ENCODE data around the gene TAF4B.

The TAF4B gene

DNA sequence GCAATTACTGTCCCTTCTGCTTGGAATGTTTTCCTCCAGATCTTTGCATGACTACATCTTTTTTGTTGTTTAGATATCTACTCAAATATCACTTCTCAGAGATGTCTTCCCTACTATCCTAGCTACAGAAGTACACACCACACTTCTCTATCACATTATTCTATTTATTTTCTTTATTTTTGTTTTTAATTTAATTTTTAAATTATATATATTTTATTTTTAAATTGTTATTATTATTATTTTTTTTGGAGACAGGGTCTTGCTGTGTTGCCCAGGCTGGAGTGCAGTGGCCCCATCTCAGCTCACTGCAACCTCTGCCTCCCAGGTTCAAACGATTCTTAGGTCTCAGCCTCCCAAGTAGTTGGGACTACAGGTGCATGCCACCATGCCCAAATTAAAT lies 106.7 kb downstream of the TAF4B start:
- Mint-ChIP-seq H3K9me3 (no peaks in the 10 kb centered on the region), H3K36me3 (ENCODE audit: insufficient read depth) (no peaks in the 10 kb centered on the region), H3K27ac (ENCODE audit: low read depth) (no peak overlapping the region), H3K4me3 (no peak overlapping the region), H3K4me1 (no peaks in the 10 kb centered on the region), H3K27me3 (no peaks in the 10 kb centered on the region)
- DNase-seq (ENCODE audit: low spot score in 2 of 2) (no peak), ATAC-seq (replicated peaks; ENCODE audit: extremely low read depth, poor library complexity, severe bottlenecking) (no peak)

DNA sequence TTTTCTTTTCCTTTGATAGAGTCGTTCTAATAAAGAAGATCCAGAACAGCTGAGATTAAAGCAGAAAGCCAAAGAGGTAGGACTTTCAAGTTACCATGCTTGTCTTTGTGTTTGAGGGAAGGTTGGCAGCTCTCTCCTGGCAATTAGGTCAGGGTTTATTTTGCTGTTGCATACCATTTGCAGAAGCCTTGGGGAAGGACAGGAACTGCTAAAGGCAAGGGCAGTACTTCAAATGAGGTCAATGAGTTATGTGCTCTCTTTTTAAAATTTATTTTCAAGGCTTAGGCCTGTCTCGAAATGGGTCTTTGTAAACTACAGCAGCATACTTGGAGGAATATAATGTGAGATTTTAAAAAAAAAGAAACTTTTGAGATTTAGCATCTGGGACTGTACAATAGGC lies 108.9 kb downstream of the TAF4B start:
- Mint-ChIP-seq H3K36me3 (ENCODE audit: insufficient read depth) (no peaks in the 10 kb centered on the region), H3K4me1 (no peaks in the 10 kb centered on the region), H3K27ac (ENCODE audit: low read depth) (no peak overlapping the region), H3K4me3 (no peak overlapping the region), H3K9me3 (no peaks in the 10 kb centered on the region), H3K27me3 (no peaks in the 10 kb centered on the region)
- DNase-seq (ENCODE audit: low spot score in 2 of 2) (no peak), ATAC-seq (replicated peaks; ENCODE audit: extremely low read depth, poor library complexity, severe bottlenecking) (no peak)

DNA sequence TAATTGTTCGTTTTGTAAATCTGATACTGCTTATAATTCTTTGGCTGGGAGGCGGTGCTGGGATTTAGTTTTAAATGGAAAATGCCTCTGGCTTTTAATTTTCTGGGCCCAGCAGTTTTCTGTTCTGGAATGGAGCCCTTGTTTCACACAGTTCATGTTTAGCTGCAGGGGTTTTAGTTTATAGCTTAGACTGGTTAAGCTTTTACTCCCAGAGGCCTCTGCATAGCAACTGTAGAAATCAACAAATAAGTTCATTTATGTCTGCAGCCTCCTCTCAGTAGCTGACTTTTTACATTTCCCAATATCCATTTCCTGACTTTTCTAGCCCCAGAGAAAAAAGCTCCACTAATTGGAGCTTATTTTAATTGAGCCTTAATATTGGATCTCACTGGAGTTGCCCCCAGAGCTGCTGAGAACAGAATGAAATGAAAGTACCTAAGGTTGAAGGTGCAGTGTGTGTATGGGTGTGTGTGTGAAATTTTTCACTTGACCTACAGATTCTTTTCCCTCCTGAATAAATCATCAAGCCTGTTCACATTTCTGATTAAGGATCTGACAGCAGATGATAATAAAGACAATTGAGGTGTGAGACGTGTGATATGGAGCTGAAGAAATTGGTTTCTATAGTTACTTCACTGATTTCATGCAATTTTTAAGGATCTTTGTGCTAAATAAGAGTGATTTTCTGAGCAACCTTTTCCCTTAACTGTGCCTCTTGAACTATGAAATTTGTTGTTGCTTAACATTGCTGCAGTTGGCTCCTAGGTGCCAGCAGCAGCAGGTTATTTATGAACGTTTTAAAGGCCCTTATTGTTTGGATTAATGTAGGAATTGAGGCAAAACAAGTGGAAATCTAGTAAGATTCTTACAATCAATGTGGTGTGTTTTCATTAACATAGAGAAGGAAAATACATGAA lies 109.6 kb downstream of the TAF4B start:
- Mint-ChIP-seq H3K4me3 (no peak overlapping the region), H3K9me3 (no peaks in the 10 kb centered on the region), H3K36me3 (ENCODE audit: insufficient read depth) (no peaks in the 10 kb centered on the region), H3K27ac (ENCODE audit: low read depth) (no peak overlapping the region), H3K4me1 (no peaks in the 10 kb centered on the region), H3K27me3 (no peaks in the 10 kb centered on the region)
- DNase-seq (ENCODE audit: low spot score in 2 of 2) (no peak), ATAC-seq (replicated peaks; ENCODE audit: extremely low read depth, poor library complexity, severe bottlenecking) (no peak)

DNA sequence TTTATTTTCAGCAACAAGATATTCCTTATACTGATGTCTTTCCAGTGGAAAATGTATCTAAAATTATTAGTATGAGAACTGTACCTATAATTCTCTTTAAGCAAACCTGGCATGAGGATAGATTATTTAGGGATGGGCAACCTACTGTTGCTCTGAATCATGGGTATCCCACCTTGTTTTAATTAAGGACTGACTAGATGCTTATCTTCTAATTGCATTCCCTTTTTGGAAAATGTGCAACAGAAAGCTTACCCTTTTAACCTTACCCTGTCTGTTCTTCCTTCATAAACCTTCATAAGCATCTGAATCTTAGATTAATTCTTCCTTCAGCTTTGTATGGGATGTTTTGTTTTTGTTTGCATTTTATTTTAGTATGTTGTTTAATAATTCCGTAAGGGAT lies 110.3 kb downstream of the TAF4B start:
- Mint-ChIP-seq H3K9me3 (no peaks in the 10 kb centered on the region), H3K4me1 (no peaks in the 10 kb centered on the region), H3K27me3 (no peaks in the 10 kb centered on the region), H3K4me3 (no peak overlapping the region), H3K36me3 (ENCODE audit: insufficient read depth) (no peaks in the 10 kb centered on the region), H3K27ac (ENCODE audit: low read depth) (no peak overlapping the region)
- no peak for ATAC-seq (replicated peaks; ENCODE audit: extremely low read depth, poor library complexity, severe bottlenecking)
- no peak for DNase-seq (ENCODE audit: low spot score in 2 of 2)

DNA sequence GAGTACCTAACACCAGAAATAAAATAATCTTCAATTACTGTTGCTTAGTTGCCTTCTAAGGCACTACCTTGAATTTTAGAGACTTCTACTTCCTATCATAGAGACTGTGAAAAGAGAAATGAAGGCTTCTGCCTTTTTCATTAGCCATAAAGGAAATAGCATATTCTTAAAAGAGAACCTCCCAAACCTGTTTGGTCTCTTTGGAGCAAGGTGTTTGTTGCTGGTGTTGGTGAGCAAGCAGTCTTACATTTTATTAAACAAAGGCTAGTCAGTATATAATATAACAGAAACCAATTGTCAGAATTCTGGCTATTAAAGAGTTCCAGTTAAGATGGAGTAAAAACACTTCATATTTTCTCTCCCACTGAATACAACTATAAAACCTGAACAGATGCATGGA lies 116.4 kb downstream of the TAF4B start:
- Mint-ChIP-seq H3K36me3 (ENCODE audit: insufficient read depth) (peaks cover 6% of the 10 kb centered on the region), H3K4me3 (no peak overlapping the region), H3K4me1 (no peaks in the 10 kb centered on the region), H3K27ac (ENCODE audit: low read depth) (no peak overlapping the region), H3K27me3 (no peaks in the 10 kb centered on the region), H3K9me3 (peaks cover 11% of the 10 kb centered on the region)
- no peak for ATAC-seq (replicated peaks; ENCODE audit: extremely low read depth, poor library complexity, severe bottlenecking)
- DNase-seq (ENCODE audit: low spot score in 2 of 2), result no peak

DNA sequence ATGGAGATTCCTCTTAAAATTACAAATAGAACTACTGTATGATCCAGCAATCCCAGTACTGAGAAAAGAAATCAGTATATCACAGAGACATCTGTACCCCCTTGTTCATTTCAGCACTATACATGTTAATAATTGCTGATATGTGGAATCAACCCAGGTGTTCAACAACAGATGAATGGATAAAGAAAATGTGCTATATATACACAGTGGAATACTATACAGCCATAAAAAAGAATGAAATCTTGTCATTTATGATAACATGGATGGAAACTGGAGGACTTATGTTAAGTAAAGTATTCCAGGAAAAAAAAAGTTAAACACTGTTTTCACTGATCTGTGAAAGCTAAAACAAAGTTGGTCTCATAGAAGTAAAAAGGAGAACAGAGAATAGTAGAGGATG lies 124.7 kb downstream of the TAF4B start:
- no peaks in the 10 kb centered on the region for H3K27me3 Mint-ChIP-seq
- peaks cover 9% of the 10 kb centered on the region for H3K9me3 Mint-ChIP-seq
- no peak for DNase-seq (ENCODE audit: low spot score in 2 of 2)
- no peak overlapping the region for H3K4me3 Mint-ChIP-seq
- no peak for ATAC-seq (replicated peaks; ENCODE audit: extremely low read depth, poor library complexity, severe bottlenecking)
- H3K4me1 Mint-ChIP-seq, result no peaks in the 10 kb centered on the region
- no peaks in the 10 kb centered on the region for H3K36me3 Mint-ChIP-seq (ENCODE audit: insufficient read depth)
- no peak overlapping the region for H3K27ac Mint-ChIP-seq (ENCODE audit: low read depth)

DNA sequence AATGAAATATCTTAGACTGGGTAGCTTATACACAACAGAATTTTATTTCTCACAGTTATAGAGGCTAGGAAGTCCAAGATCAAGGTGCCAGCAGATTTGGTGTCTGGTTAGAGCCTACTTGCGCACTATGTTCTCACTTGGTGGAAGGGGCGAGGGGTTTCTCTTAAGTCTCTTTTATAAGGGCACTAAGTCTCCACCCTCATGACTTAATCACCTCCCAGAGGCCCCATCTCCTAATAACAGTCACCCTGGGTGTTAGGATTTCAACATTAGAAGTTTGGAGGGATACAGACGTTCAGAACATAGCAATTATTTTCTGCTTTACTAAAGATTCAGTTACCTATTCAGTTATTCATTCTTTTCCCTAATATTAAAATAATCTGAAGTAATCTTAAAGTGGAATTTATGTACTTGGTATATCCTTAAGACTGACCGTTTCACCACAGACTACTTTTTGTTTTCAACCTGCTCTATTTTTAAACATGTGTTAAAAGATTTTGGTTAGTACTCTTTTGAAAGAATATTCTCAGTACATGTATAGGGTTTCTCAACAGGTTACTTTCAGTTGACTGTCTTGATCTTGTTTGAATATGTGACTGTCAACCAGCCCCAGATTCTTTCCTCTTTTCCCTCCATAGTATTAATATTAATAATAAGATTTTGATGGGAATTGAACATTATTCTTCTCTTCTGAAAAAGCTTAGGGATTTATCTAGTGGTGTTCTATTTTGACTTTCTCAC lies 130.0 kb downstream of the TAF4B start:
- H3K4me3 Mint-ChIP-seq, result no peak overlapping the region
- no peaks in the 10 kb centered on the region for H3K4me1 Mint-ChIP-seq
- H3K27ac Mint-ChIP-seq (ENCODE audit: low read depth), result no peak overlapping the region
- peaks cover 5% of the 10 kb centered on the region for H3K36me3 Mint-ChIP-seq (ENCODE audit: insufficient read depth)
- DNase-seq (ENCODE audit: low spot score in 2 of 2) (no peak), ATAC-seq (replicated peaks; ENCODE audit: extremely low read depth, poor library complexity, severe bottlenecking) (no peak)
- H3K9me3 Mint-ChIP-seq, result no peaks in the 10 kb centered on the region
- H3K27me3 Mint-ChIP-seq, result no peaks in the 10 kb centered on the region

DNA sequence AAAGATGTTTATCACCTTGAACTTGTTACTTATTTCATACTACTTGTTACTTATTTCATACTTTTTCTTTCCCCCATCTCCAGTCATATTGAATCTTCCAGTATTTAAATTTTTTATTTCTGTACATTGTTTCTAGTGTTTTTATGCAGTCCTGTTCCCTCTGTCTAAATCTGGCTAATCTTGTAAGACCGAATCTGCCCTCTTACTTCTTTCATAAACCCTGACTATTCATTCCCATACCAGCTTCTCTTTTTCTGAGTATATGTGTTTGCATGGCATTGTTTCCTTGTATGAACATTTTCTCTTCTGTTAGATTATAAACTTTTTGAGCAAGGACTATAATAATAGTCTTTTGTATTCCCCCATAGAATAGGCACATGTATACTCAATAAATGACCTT lies 131.7 kb downstream of the TAF4B start:
- no peak overlapping the region for H3K27ac Mint-ChIP-seq (ENCODE audit: low read depth)
- H3K4me3 Mint-ChIP-seq, result no peak overlapping the region
- H3K27me3 Mint-ChIP-seq, result no peaks in the 10 kb centered on the region
- DNase-seq (ENCODE audit: low spot score in 2 of 2) (no peak), ATAC-seq (replicated peaks; ENCODE audit: extremely low read depth, poor library complexity, severe bottlenecking) (no peak)
- no peaks in the 10 kb centered on the region for H3K4me1 Mint-ChIP-seq
- H3K9me3 Mint-ChIP-seq, result no peaks in the 10 kb centered on the region
- H3K36me3 Mint-ChIP-seq (ENCODE audit: insufficient read depth), result peaks cover 5% of the 10 kb centered on the region

DNA sequence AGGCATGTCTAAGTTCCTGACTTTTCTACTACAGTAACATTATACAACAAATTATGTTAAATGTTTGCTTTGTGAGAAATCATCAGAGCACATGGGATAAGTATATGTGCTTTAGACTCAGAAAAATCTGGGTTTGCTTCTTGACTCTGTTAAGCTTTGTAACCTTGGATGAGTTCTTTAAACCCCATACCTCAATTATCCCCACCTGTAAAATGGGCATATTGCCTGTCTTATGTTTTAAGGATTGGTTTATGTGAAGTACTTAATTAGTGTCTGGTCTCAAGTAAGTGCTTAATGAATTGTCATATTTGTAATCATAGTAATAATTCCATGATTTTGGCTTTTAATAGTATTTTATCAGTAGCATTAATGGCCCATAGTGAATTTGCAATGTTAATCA lies 135.8 kb downstream of the TAF4B start:
- no peak for ATAC-seq (replicated peaks; ENCODE audit: extremely low read depth, poor library complexity, severe bottlenecking)
- no peak overlapping the region for H3K4me3 Mint-ChIP-seq

DNA sequence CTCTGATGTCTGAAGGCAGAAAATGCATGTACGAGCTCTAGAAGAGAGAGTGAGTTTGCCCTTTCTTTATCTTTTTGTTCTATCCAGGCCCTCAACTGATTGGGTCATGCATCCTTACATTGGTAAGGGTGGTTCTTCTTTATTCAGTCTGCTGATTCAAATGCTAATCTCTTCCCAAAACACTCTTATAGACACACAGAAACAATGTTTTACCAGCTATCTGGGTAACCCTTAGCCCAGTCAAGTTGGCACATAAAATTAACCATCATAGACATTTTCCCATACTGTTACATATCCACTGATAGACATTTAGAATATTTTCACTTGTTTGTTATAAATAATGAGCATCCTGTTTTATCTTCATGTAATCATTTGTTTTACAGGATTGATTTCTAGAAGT lies 141.2 kb downstream of the TAF4B start:
- no peaks in the 10 kb centered on the region for H3K9me3 Mint-ChIP-seq
- H3K4me3 Mint-ChIP-seq, result no peak overlapping the region
- H3K4me1 Mint-ChIP-seq, result no peaks in the 10 kb centered on the region
- no peak overlapping the region for H3K27ac Mint-ChIP-seq (ENCODE audit: low read depth)
- ATAC-seq (replicated peaks; ENCODE audit: extremely low read depth, poor library complexity, severe bottlenecking) (no peak), DNase-seq (ENCODE audit: low spot score in 2 of 2) (no peak)
- H3K27me3 Mint-ChIP-seq, result no peaks in the 10 kb centered on the region
- peaks cover 1% of the 10 kb centered on the region for H3K36me3 Mint-ChIP-seq (ENCODE audit: insufficient read depth)

More for the DNA sequence above, 135.8 kb downstream of the TAF4B start:
- peaks cover 5% of the 10 kb centered on the region for H3K36me3 Mint-ChIP-seq (ENCODE audit: insufficient read depth)
- H3K4me1 Mint-ChIP-seq, result no peaks in the 10 kb centered on the region
- H3K27me3 Mint-ChIP-seq, result no peaks in the 10 kb centered on the region
- H3K27ac Mint-ChIP-seq (ENCODE audit: low read depth), result no peak overlapping the region
- no peak for DNase-seq (ENCODE audit: low spot score in 2 of 2)
- no peaks in the 10 kb centered on the region for H3K9me3 Mint-ChIP-seq

DNA sequence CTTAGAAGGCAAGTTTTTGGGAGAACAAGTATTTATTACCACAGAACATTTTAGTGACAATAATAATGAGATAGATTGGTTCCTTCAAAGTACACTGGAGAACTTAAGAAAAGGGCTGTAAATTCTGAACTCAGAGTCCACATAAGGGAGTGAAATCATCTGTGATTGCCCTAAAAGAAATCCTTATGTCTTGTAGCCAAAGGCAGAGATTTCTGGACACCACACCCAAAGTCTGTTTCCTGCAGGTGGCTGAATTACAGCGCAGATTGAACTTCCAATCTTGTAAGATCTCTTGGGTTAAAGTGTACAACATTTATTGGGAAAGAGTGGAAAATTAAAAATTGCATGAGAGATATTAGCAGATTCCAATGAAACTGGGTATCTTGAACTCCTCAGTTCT lies 143.8 kb downstream of the TAF4B start:
- no peak overlapping the region for H3K27ac Mint-ChIP-seq (ENCODE audit: low read depth)
- H3K9me3 Mint-ChIP-seq, result no peaks in the 10 kb centered on the region
- peaks cover 1% of the 10 kb centered on the region for H3K36me3 Mint-ChIP-seq (ENCODE audit: insufficient read depth)
- H3K27me3 Mint-ChIP-seq, result no peaks in the 10 kb centered on the region
- H3K4me3 Mint-ChIP-seq, result no peak overlapping the region
- DNase-seq (ENCODE audit: low spot score in 2 of 2) (no peak), ATAC-seq (replicated peaks; ENCODE audit: extremely low read depth, poor library complexity, severe bottlenecking) (no peak)
- no peaks in the 10 kb centered on the region for H3K4me1 Mint-ChIP-seq

DNA sequence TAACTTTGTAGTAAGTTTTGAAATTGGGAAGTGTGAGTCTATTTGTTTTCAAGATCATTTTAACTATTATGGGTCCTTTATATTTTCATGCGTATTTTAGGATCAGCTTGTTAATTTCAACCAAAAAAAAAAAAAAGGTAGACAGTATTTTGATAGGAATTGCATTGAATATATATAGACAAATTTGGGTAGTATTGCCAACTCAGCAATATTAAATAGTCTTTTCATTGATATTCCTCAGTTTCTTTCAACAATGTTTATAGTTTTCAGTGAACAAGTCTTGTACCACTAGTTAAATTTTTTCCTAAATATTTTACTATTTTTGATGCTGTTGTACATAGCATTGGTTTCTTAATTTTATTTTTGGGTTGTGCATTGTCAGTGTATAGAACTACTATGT lies 149.9 kb downstream of the TAF4B start:
- H3K27ac Mint-ChIP-seq (ENCODE audit: low read depth), result no peak overlapping the region
- no peaks in the 10 kb centered on the region for H3K36me3 Mint-ChIP-seq (ENCODE audit: insufficient read depth)
- no peak for DNase-seq (ENCODE audit: low spot score in 2 of 2)
- no peaks in the 10 kb centered on the region for H3K9me3 Mint-ChIP-seq
- no peak for ATAC-seq (replicated peaks; ENCODE audit: extremely low read depth, poor library complexity, severe bottlenecking)
- no peaks in the 10 kb centered on the region for H3K4me1 Mint-ChIP-seq
- H3K27me3 Mint-ChIP-seq, result no peaks in the 10 kb centered on the region
- no peak overlapping the region for H3K4me3 Mint-ChIP-seq

DNA sequence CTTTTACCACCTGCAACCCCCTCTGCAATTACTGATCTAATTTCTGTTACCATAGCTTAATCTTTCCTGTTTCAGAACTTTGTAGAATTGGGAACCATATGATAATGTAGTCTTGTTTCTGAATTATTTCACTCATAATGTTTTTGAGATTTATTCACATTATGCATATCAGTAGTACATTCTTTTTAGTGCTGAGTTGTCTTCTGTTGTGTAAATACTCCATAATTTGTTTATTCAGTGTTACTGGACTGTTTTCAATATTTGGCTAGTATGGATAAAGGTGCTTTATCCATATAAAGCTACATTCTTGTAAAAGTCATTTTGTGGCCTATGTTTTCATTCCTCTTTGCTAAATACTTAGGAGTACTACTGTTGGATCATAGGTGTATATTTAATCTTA lies 152.5 kb downstream of the TAF4B start:
- no peaks in the 10 kb centered on the region for H3K36me3 Mint-ChIP-seq (ENCODE audit: insufficient read depth)
- no peak overlapping the region for H3K4me3 Mint-ChIP-seq
- H3K27me3 Mint-ChIP-seq, result no peaks in the 10 kb centered on the region
- H3K4me1 Mint-ChIP-seq, result no peaks in the 10 kb centered on the region
- DNase-seq (ENCODE audit: low spot score in 2 of 2), result no peak
- ATAC-seq (replicated peaks; ENCODE audit: extremely low read depth, poor library complexity, severe bottlenecking), result no peak
- H3K9me3 Mint-ChIP-seq, result no peaks in the 10 kb centered on the region
- H3K27ac Mint-ChIP-seq (ENCODE audit: low read depth), result no peak overlapping the region

Data from central memory CD8-positive, alpha-beta T cell (primary cell).